Left ventricle myocardium superior (tissue), 1 donor: ENCODE results near the gene PRG3. TPM values are rescaled to one million over a fixed set of nuclear protein-coding genes. Genes with fewer than 3 reads are reported as not detected.

ENCODE experiments used
- ATAC-seq: fragments of 200-7000 bp; cut with Tn5 transposase; one replicate; pipeline ENCODE4 v1.9.1; 2020; ENCODE audit warnings: mild to moderate bottlenecking, moderate library complexity
- DNase-seq: peaks from one replicate; pipeline ENCODE4 v3.0.0-alpha.2; 2020
- intact Hi-C: fragments of 100-400 bp; cut with micrococcal nuclease; formaldehyde crosslinking; loops from one replicate; pipeline ENCODE4 v1.11.0; 2022
- long read RNA-seq: library from polyadenylated mRNA; unstranded; transcript quantifications from one replicate; pipeline ENCODE4 v2.0.0, GENCODE V29; 2021
- total RNA-seq: library from RNA; stranded (reverse); fragmentation: NEBNext Ultra II Directional; extraction: Animal tissue kit (Norgen Biotek cat#: 25700); gene quantifications from one replicate; pipeline ENCODE4 v1.2.1, GENCODE V29; 2021
- donor health status: DM: no; HTN: yes; CAD: no; lungs with severe emphysema.

The PRG3 gene, protein sequence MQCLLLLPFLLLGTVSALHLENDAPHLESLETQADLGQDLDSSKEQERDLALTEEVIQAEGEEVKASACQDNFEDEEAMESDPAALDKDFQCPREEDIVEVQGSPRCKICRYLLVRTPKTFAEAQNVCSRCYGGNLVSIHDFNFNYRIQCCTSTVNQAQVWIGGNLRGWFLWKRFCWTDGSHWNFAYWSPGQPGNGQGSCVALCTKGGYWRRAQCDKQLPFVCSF
- total RNA-seq = not detected
- long read RNA-seq = 0 reads

DNA sequence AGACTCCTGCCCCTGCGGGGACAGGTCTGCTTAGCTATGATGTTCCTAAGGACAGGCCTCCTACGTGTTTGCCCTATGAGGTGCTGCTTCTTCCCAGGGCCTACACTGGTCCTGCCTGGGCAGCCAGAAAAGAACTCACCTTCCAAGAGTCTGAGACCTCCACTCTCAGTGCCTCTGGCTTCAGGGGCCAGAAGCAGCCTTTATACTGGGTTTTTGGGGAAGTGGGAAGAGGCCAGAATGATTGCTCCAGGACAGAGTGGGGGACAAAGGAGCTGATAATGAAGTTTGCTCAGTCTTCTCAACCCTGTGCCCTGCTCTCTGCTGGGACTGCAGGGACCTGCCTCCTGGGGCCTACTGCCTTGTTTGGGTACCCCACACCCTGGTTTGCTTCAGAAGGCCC, at the start of gene PRG3:
PRG3 (minus strand) TSS at position 176 of the 400 bp plus-strand sequence. CDS start 442 bp downstream, outside the sequence.
- ATAC-seq (no peak), DNase-seq (no peak)
- intact Hi-C loops = no loop called here

DNA sequence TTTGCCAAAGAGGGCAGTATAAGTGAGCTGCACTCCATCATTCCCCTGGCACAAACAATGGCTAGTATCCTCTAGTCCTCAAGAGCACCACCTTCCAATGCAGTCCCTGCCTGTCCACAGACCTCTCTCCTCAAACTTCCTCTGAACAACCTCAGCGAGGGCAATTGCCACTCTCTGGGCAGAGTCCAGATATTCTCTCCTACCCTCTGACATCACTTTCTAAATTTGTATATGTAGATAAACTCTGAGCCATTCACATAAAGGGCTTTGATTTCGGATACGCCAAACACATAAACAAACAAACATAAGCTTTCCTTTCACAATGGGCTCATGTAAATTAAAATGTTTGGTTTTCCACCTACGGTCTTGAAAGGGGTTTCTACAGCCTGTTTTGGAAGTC, 49.0 kb upstream of the PRG3 start:
- DNase-seq (no peak), ATAC-seq (no peak)
- intact Hi-C loops = loop anchor here (10.0 kb wide), 1 partner anchor 65 kb away; no protein-coding TSS in a partner anchor

DNA sequence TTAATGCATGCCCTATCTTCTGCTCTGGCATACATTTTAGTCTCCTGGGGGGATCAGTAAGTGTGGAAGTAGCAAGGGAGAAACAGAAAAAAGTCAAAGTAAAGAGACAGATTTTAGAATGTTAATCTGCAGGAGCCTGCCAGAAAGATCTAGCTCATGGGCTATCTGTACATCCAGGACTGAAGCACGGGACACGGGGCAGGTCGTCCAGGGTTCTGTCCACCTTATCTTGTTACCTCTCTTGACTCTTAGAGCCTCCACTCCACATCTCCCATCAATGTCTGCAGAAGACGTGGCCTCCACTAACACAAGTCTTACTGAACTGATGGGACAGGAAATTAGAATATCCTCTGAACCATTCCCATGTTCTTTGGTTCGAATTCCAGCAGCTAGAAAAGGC, 47.7 kb upstream of the PRG3 start:
- no peak for ATAC-seq
- intact Hi-C loops = no loop called here
- no peak for DNase-seq

DNA sequence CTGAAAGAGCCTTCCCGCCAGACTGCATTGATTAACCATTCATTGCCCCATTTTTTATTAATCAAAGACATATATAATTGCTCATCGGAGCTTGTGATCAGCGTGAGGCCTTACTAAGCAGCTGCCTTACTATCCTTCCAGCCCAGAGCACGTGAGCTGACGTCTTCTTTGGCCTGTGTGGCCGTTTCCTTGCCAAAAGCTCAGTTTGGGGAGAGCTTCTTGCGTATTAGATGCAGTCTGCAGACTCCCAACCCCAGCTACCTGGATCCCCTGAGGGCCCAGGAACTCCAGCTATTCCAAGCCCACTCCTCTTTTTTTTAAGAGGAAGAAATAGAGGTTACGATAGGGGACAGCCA, 46.8 kb upstream of the PRG3 start:
- intact Hi-C loops = no loop called here
- DNase-seq (peak; percentile 74), ATAC-seq (peak; percentile 50)

DNA sequence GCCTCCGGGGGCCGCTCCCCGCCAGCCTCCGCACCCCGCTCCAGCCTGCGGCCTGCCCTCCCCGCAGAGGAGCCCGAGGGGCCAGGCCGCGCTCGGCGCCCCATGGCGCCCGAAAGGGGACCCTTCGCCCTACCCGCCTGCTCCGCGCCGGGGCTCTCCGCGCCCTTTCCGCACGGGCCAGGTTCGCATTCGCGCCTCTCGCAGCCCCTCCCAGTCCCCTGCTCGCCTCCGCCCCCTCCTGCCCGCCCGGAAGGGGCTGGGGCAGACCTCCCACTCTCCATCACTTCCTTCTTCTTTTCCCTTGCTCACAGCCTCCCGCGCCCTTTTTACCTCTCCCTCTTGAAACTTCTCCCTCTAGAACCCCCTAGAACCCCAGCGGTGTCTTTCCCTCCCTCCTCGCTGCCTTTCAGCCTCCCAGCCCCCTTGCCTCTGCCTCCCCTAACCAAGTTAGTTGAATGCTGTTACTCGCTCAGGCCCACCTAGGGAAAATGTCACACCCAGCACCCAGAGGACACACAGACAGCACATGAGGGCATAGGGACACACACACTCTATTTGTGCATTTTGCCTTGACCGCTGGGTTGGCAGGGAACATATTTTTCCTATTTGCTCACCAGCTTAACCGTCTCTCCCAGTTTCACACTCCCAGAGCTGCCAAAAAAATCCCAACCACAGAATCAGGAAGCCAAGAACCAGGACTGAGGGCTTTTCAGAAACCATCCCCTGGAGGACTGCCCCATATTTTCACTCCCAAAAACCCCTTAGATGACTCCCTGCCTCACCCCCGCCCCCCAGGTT, 46.2 kb upstream of the PRG3 start, which contains the start of gene SLC43A3:
SLC43A3 (minus strand) TSS at position 193 of the 798 bp plus-strand sequence. CDS start 949 bp downstream, outside the sequence.
- peak; percentile 75 for ATAC-seq
- intact Hi-C loops = no loop called here
- DNase-seq = peak; percentile 84

DNA sequence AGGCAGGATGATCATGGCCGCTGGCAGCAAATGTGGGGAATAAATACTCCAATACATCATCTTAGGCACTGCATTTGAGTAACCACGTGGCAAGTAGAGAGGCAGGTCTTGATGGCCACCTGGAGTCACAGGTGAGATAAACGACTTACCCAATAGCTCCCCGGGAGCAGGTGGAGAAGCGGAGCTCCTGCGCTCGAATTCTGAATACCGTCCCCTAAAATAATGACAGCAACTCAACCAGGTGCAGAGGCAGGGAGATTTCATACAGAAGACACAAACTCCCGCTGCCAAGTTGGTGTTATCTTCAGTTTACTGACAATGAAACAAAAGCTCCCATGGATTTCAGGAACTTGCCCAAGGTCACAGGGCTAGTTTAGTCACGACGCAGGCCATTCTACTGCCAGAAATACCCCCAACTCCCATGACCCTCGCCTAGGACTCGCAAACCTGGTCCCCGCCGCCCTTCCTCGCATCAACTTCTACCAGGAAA, 45.5 kb upstream of the PRG3 start:
- intact Hi-C loops = no loop called here
- ATAC-seq (no peak), DNase-seq (no peak)

DNA sequence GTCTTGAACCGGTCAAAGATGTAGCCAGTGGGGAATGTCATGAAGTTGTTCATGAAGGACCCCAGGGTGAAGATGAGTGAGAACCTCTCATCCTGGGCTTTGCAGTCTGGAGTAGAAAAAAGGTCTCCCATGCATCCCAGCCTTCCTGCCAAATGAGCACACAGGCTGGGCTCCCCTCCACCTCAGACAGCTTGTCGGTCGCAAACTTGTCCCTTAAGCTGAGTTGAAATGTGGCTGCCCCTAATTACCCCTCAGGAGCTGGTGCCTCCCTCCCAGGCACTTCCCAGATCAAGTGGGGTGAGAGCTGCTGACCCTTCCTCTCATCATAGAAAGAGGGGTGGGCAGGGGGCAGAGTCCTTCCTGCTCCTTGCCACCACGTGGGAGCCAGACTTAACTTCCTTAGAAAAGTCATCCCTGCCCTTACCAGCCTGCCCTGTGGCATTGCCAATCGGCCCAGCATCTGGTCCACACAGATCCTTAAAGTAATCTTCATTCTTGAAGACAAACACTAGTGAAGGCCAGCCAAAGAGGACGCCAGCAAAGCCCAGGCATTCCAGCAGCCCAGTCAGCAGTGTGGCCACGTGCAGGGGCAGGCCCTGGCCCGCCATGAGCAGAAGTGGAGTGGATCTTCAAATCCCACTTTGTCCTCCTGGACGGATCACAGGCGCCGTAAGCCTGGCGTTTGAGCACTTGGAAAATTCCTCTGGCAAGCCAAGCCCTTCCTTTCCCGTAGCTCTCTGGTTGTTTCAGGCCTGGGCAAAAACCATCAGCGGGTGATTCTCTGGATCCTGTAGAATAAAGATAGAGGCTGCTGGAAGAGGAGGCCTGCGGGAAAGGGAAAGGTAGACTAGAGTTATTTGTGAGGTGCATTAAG, 44.9 kb upstream of the PRG3 start:
- ATAC-seq (peak; percentile 47), DNase-seq (peak; percentile 78)
- intact Hi-C loops = no loop called here

DNA sequence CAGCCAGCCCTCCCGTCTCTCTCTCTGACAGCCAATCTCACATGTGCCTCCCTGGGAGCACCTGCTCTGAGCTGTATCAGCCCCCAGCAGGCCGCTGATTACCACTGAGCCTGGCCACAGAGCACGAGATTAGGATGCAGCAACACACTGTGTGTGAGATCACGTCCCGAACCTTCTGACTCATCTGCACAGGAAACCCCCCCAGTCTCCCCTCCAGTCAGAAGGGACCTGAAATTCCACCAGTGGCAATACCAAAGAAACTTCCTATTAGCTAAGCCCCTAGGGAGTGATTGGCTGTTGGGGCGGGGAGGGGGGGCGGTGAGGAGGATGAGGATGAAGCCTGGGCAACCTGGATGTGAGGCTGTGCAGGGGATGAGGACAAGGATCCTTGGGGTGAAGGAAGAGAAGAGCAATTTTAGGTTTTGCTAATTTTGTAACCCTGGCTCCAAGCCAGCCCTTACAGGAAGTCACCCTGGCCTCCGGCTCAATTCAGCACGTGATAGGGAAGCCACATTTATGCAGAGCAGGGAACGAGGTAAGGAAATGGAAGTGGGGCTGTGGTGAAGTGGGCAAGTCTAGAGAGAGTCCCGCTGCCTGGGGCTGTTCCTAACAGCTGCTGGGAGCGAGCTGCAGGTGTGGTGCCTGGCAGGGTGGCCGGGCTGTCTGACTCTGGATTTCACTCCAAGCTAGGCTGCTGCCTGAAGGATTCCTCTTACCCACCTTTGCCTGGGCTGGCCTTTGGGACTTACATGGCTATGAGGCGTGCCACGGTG, 44.0 kb upstream of the PRG3 start:
- DNase-seq (peak; percentile 65), ATAC-seq (peak; percentile 65)
- intact Hi-C loops = no loop called here

DNA sequence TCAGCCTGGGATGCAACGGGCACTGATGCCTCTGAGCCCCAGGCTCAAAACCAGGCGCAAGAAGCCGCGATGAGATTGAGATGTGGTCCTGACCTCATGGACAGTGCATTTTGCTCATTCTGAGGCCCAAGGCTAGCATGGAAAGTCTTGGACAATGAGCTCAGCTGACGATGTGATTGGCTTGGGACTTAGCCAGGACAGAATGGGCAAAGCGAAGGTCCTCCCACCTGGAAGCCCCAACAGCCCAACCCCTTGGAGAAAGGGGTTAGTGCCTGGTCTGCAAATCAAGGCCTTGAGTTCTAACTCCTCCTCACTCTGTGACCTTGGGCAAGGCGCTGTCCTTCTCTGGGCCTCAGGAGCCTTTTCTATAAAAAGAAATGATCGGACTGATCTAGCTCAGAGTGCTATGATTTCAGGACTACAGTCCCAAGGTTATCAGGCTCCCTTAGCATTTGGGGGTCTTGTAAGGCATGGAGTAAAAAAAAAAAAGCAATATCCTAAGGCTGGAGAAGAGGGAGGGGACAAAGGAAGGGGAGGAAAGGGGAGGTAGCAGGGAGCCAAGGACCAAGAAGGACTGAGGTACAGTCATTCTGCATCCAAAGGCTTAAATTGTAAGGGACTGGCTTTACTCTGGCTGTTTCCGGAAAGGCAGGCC, 43.3 kb upstream of the PRG3 start:
- no peak for DNase-seq
- ATAC-seq = no peak
- intact Hi-C loops = no loop called here

DNA sequence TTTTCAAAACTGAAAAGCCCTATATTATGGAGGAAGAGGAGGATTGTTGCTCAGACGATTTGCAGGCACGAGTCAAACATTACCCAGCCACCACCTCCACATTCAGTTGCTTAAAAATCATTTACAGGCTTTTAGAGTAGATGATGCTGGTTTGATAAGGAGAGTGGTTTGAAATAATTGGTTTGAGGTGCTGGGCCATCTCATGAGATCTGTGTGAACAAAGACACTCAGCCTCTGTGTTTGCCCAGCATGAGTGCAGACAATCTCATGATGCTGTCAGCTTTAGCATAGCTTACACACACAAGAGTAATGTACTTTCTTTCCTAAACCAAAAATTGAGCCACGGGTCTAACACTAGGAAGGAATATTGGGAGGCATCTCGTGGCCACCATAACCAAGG, 41.7 kb upstream of the PRG3 start:
- ATAC-seq = no peak
- intact Hi-C loops = no loop called here

DNA sequence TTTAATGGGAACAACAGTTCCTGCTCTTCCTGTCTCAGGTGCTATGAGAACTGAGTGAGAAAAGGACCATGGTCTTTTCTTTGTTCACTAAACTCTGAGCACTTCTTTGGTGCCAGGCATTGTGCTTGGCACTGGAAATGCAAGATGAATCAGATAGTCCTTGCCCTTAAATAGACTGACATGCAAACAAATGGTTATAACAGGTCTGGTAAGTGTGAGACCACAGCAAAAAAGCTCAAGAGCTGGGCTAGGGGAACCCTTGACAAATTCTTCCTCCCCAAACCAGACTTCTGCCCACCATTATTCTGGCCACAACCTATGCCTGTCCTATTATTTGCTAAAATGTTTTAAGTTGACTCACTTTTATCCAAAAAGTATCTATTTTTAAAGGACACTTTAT, 40.9 kb upstream of the PRG3 start:
- intact Hi-C loops = no loop called here

More for the DNA sequence above, 41.7 kb upstream of the PRG3 start:
- no peak for DNase-seq

DNA sequence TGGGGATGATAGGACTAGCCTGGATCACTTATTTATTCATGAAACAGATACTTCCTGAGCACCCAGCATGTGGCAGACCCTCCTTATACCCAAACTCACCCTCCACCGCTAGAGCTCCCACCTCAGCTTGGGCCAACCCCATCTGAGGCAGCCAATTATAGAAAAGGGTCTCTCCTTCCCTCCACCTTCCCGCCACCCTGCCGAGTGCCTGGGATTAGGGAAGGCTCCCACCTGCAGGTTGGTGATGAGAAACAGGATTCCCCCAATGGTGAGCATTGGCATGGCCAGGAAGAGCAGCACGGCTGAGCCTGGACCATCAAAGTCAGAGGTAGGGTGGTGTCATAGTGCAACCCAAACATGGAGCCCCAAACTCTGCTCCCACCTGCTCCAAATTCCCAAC, 40.1 kb upstream of the PRG3 start:
- intact Hi-C loops = no loop called here
- DNase-seq (no peak), ATAC-seq (no peak)

More for the DNA sequence above, 40.9 kb upstream of the PRG3 start:
- no peak for DNase-seq
- ATAC-seq = no peak

DNA sequence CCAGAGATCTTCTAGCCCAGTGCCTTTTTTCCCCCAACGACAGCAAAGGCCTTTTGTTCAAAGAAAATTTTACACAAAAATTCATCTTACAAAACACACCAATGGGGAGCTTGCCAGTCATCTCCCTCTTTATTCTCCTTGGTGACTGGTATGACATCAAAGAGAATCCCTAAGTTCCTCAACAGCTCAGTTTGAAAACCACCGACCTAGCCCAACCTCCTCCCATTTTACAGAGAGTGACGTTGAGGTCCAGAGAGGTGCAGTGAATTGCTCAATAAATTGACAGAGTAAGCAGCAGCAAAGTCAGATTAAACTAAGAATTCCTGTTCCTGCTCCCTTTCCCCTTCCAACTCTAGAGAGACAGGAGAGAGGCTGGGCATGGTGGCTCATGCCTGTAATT, 38.2 kb upstream of the PRG3 start:
- intact Hi-C loops = no loop called here

DNA sequence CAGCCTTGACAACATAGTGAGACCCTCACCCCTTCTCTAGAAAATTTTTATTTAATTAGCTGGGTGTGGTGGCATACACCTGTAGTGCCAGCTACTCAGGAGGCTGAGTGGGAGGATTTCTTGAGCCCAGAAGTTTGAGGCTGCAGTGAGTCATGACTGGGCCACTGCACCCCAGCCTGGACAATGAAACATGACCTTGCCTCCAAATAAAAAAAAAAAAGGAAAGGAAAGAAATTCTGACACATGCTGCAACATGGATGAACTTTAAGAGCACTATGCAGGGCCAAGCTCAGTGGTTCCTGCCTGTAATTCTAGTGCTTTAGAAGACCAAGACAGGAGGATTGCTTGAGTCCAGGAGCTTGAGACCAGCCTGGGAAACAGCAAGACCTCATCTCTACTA, 37.2 kb upstream of the PRG3 start:
- intact Hi-C loops = no loop called here
- no peak for ATAC-seq
- no peak for DNase-seq

More for the DNA sequence above, 38.2 kb upstream of the PRG3 start:
- DNase-seq (no peak), ATAC-seq (no peak)

DNA sequence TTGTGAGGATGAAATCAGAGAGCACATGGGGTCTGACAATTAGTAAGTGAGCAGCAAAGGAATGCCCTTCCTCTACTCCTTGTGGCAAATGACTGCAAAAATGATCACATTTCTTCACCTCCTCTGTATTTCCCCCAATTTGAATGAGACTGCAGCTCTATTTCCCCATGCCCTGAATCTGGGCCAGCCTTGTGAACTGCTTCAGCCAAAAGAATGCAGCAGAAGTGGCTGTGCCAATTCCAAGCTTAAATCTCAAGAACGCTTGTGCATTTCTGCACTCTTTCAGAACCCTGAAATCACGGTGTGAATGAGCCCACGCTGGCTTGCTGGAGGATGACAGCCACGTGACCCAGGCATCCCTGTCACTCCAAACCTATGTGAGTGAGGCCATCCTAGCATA, 36.1 kb upstream of the PRG3 start:
- intact Hi-C loops = no loop called here
- ATAC-seq (no peak), DNase-seq (no peak)

DNA sequence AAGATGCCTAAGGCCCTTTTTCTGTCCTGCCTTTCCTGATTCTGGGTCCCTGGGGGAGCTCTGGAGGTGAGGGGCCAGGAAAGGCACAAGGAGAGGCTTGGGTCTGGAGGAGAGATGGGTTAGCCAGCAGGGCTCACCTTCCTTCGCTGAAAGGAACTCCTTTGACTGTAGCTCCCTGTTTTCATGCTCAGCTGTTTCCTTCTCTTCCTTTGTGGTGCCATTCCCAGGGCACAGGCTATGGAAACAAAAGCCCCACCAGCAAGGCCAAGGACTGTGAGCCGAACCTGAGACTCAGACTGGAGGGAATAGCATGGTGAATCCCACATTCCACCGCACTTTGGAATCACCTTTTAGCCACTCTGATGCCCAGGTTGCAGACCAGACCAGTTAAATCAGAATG, 35.5 kb upstream of the PRG3 start:
- intact Hi-C loops = no loop called here
- DNase-seq = no peak

DNA sequence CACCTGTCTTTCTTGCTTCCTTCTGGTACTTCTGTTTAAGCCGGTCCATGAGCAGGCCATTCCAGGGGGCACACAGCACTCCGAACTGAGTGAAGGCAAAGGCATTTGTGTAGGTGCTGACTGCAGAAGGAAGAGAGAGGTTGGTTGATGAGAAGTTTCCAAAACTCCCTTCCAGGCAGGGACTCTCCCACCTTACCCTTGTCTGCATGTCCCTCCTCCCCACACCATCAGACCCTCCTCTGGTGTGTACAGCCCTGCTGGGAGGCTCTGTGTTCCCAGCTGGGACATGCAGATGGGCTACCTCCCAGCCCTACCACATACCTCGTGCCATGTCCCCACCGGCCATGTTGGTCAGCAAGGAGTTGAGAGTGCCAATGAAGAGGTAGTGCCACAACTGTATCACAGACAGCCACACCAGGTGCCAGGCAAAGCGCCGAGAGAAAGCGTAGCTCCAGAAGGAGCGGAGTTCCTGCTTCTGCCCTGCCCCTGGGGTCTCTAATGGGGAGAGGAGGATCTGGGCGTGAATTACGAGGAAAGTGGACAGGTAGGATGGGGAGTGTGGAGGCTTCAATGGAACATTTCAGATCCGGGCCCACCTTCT, 33.8 kb upstream of the PRG3 start:
- ATAC-seq (no peak), DNase-seq (no peak)
- intact Hi-C loops = no loop called here

More for the DNA sequence above, 35.5 kb upstream of the PRG3 start:
- ATAC-seq = no peak

DNA sequence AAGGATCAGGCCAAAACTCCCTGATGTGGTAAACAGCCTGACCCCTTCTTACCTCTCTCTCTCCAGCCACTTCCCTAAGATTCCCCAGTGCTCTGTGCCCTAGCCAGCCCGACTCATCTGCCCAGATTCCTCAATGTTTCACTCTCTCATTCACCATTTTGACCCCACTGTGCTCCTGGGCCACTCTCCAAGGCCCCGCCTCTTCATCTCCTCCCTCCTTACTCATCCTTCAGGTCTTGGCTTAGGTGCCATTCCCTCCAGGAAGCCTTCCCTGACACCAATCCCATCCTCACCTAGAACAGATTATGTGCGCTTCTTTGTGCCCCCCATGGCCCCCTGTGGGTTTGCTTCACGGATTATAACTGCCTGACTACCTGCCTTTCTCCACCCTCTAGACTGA, 32.7 kb upstream of the PRG3 start:
- DNase-seq (no peak), ATAC-seq (no peak)
- intact Hi-C loops = no loop called here
